Measurements from ENCODE around the gene LLGL2.

DNA sequence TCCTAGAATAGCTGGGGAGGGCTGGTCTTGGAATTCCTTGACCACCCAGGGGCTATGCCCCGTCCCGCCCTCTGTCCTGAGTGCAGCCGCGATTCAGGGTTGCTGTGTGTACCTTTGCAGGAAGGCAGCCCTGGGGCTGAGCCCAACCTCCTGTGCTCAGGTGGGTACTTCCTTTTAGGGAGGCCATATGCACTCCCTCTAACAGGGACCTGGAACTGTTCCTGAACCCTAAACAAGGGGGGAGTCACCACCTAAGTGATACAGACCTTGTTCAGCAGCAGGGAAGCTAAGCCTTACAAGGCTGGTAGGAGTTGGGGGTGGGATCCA is 24.6 kb downstream of the LLGL2 start:
- no peak for TF ChIP-seq POLR2A (IDR thresholded peaks at IDR 0.05)
- TF ChIP-seq, protein P1, sequence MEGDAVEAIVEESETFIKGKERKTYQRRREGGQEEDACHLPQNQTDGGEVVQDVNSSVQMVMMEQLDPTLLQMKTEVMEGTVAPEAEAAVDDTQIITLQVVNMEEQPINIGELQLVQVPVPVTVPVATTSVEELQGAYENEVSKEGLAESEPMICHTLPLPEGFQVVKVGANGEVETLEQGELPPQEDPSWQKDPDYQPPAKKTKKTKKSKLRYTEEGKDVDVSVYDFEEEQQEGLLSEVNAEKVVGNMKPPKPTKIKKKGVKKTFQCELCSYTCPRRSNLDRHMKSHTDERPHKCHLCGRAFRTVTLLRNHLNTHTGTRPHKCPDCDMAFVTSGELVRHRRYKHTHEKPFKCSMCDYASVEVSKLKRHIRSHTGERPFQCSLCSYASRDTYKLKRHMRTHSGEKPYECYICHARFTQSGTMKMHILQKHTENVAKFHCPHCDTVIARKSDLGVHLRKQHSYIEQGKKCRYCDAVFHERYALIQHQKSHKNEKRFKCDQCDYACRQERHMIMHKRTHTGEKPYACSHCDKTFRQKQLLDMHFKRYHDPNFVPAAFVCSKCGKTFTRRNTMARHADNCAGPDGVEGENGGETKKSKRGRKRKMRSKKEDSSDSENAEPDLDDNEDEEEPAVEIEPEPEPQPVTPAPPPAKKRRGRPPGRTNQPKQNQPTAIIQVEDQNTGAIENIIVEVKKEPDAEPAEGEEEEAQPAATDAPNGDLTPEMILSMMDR (IDR thresholded peaks at IDR 0.05) = no peak

Data from vagina (tissue), 2 donors.